ENCODE measurements around the gene NEURL1B. TPM values are rescaled to one million over a fixed set of nuclear protein-coding genes. Genes with fewer than 3 reads are reported as not detected.

Gene NEURL1B
- polyA plus RNA-seq, 1 donor from 2014 or later: 12.7 TPM

GRCh38 chr5:172692981-172693380 lies 51.9 kb downstream of the NEURL1B start:
- no peaks in the 10 kb centered on the region for H3K27me3 ChIP-seq (ENCODE audit: insufficient read depth, low read depth, low read length)
- TF ChIP-seq RAD21 (conservative IDR thresholded peaks at IDR 0.05) (no peak), EZH2 (IDR thresholded peaks at IDR 0.05; ENCODE audit: borderline replicate concordance, insufficient read depth, low read length, poor library complexity, severe bottlenecking) (no peak), CTCF (IDR thresholded peaks at IDR 0.05; ENCODE audit: poor library complexity, severe bottlenecking) (no peak), TAF1 (IDR thresholded peaks at IDR 0.05; ENCODE audit: low read depth) (no peak), MXI1 (conservative IDR thresholded peaks at IDR 0.05; ENCODE audit: poor library complexity, severe bottlenecking) (no peak), REST (IDR thresholded peaks at IDR 0.05; ENCODE audit: borderline replicate concordance) (no peak), POLR2AphosphoS5 (IDR thresholded peaks at IDR 0.05) (no peak), EP300 (conservative IDR thresholded peaks at IDR 0.05; ENCODE audit: poor library complexity, severe bottlenecking) (no peak), SMC3 (conservative IDR thresholded peaks at IDR 0.05; ENCODE audit: poor library complexity) (no peak)
- H4K20me1 ChIP-seq (ENCODE audit: insufficient read depth): no peaks in the 10 kb centered on the region
- no peaks in the 10 kb centered on the region for H3K9me3 ChIP-seq (ENCODE audit: low read length)
- H3K9ac ChIP-seq (ENCODE audit: low read length): no peak overlapping the region
- H3K79me2 ChIP-seq (replicated peaks; ENCODE audit: insufficient read depth, low read length): no peaks in the 10 kb centered on the region
- H3F3A ChIP-seq (ENCODE audit: insufficient read depth, low read length, poor library complexity, severe bottlenecking): no peaks in the 10 kb centered on the region
- no peak overlapping the region for H3K4me2 ChIP-seq (ENCODE audit: low read length)
- H3K27ac ChIP-seq (ENCODE audit: low read length): no peak overlapping the region
- H3K9me2 ChIP-seq (ENCODE audit: insufficient read depth, low read length): no peaks in the 10 kb centered on the region
- H3K36me3 ChIP-seq (ENCODE audit: insufficient read depth, low read length): no peaks in the 10 kb centered on the region
- no peak overlapping the region for H2AFZ ChIP-seq (ENCODE audit: low read depth, low read length)
- no peak overlapping the region for H3K4me3 ChIP-seq (ENCODE audit: low read length)

- Histone ChIP-seq H2AFZ (ENCODE audit: low read depth, low read length) (no peak overlapping the region), H3K27ac (ENCODE audit: low read length) (no peak overlapping the region), H3K36me3 (ENCODE audit: insufficient read depth, low read length) (no peaks in the 10 kb centered on the region), H3K4me3 (ENCODE audit: low read length) (no peak overlapping the region), H3K9me3 (ENCODE audit: low read length) (no peaks in the 10 kb centered on the region), H3K4me2 (ENCODE audit: low read length) (no peak overlapping the region), H4K20me1 (ENCODE audit: insufficient read depth) (no peaks in the 10 kb centered on the region), H3K79me2 (replicated peaks; ENCODE audit: insufficient read depth, low read length) (no peaks in the 10 kb centered on the region), H3K9me2 (ENCODE audit: insufficient read depth, low read length) (no peaks in the 10 kb centered on the region), H3F3A (ENCODE audit: insufficient read depth, low read length, poor library complexity, severe bottlenecking) (no peaks in the 10 kb centered on the region), H3K9ac (ENCODE audit: low read length) (no peak overlapping the region), H3K27me3 (ENCODE audit: insufficient read depth, low read depth, low read length) (no peaks in the 10 kb centered on the region)
- TF ChIP-seq REST (IDR thresholded peaks at IDR 0.05; ENCODE audit: borderline replicate concordance) (no peak), POLR2AphosphoS5 (IDR thresholded peaks at IDR 0.05) (no peak), RAD21 (conservative IDR thresholded peaks at IDR 0.05) (no peak), EP300 (conservative IDR thresholded peaks at IDR 0.05; ENCODE audit: poor library complexity, severe bottlenecking) (no peak), SMC3 (conservative IDR thresholded peaks at IDR 0.05; ENCODE audit: poor library complexity) (no peak), TAF1 (IDR thresholded peaks at IDR 0.05; ENCODE audit: low read depth) (no peak), MXI1 (conservative IDR thresholded peaks at IDR 0.05; ENCODE audit: poor library complexity, severe bottlenecking) (no peak), EZH2 (IDR thresholded peaks at IDR 0.05; ENCODE audit: borderline replicate concordance, insufficient read depth, low read length, poor library complexity, severe bottlenecking) (no peak), CTCF (IDR thresholded peaks at IDR 0.05; ENCODE audit: poor library complexity, severe bottlenecking) (no peak)
Measured at GRCh38 chr5:172694061-172694460, 53.0 kb downstream of the NEURL1B start.
